ENCODE measurements around the gene STAP2. TPM values are rescaled to one million over a fixed set of nuclear protein-coding genes. Genes with fewer than 3 reads are reported as not detected.
A peak's percentile ranks its signal among the peaks of the same experiment; 100 is the strongest.

STAP2 gene
- total RNA-seq, 1 donor = 1.2 TPM

GRCh38 chr19:4303819-4304537 lies 34.6 kb downstream of the STAP2 start:
- no peak for TF ChIP-seq CTCF (IDR thresholded peaks at IDR 0.05; ENCODE audit: insufficient read depth, low read length)
- peak overlapping the region; percentile 25 for H3K4me3 ChIP-seq (ENCODE audit: low read depth, low read length)
- DNase-seq (ENCODE audit: low read depth) = no peak

GRCh38 chr19:4302243-4302640 lies 36.4 kb downstream of the STAP2 start, which contains the start of gene TMIGD2:
Gene TMIGD2, minus strand, starts transcription at chr19:4302389. Its CDS starts 4 bp downstream, at chr19:4302385.
- no peak within 1 kb of the TSS for H3K4me3 ChIP-seq (ENCODE audit: low read depth, low read length)
- TF ChIP-seq CTCF (IDR thresholded peaks at IDR 0.05; ENCODE audit: insufficient read depth, low read length) = no peak
- DNase-seq (ENCODE audit: low read depth) = no peak

GRCh38 chr19:4301590-4302242 lies 36.9 kb downstream of the STAP2 start:
- H3K4me3 ChIP-seq (ENCODE audit: low read depth, low read length) = no peak overlapping the region
- DNase-seq (ENCODE audit: low read depth) = no peak
- TF ChIP-seq CTCF (IDR thresholded peaks at IDR 0.05; ENCODE audit: insufficient read depth, low read length) = no peak

- no peak for TF ChIP-seq CTCF (IDR thresholded peaks at IDR 0.05; ENCODE audit: insufficient read depth, low read length)
- H3K4me3 ChIP-seq (ENCODE audit: low read depth, low read length) = no peak overlapping the region
- DNase-seq (ENCODE audit: low read depth) = no peak
Observed at GRCh38 chr19:4300589-4300988, 38.0 kb downstream of the STAP2 start.

GRCh38 chr19:4298810-4299550 lies 39.6 kb downstream of the STAP2 start:
- H3K4me3 ChIP-seq (ENCODE audit: low read depth, low read length) = no peak overlapping the region
- DNase-seq (ENCODE audit: low read depth) = no peak
- TF ChIP-seq CTCF (IDR thresholded peaks at IDR 0.05; ENCODE audit: insufficient read depth, low read length) = no peak

GRCh38 chr19:4297901-4298809 lies 40.5 kb downstream of the STAP2 start:
- no peak overlapping the region for H3K4me3 ChIP-seq (ENCODE audit: low read depth, low read length)
- no peak for DNase-seq (ENCODE audit: low read depth)
- no peak for TF ChIP-seq CTCF (IDR thresholded peaks at IDR 0.05; ENCODE audit: insufficient read depth, low read length)

Measured in fibroblast of the aortic adventitia (primary cell).